ENCODE data around the gene ELL. TPM values are rescaled to one million over a fixed set of nuclear protein-coding genes. Genes with fewer than 3 reads are reported as not detected.

Gene ELL
- total RNA-seq, 1 donor from 2014 or later: 24.5 TPM

- Histone ChIP-seq H3K9me3 (ENCODE audit: control insufficient read depth in 3 of 3, low read length in 3 of 3) (no peaks in the 10 kb centered on the region), H3K27ac (ENCODE audit: low read depth, low read length) (peak within 1 kb of the TSS; percentile 62), H3K4me1 (ENCODE audit: control insufficient read depth in 3 of 3, insufficient read depth in 3 of 3, low read length in 3 of 3) (peaks cover 13 to 39% (median 21%) of the 10 kb centered on the region in 3 donors), H3K27me3 (ENCODE audit: control insufficient read depth in 3 of 3, insufficient read depth in 3 of 3, low read length in 3 of 3) (peaks cover 0 to 19% (median 8%) of the 10 kb centered on the region in 3 donors), H3K4me3 (ENCODE audit: low read length in 3 of 3) (peak within 1 kb of the TSS; percentile 48 to 68 (median 54)), H3K36me3 (ENCODE audit: control insufficient read depth in 3 of 3, insufficient read depth in 3 of 3, low read length in 3 of 3) (peaks cover 0 to 2% (median under 1%) of the 10 kb centered on the region in 3 donors), H3K9ac (ENCODE audit: low read depth in 1 of 3, low read length in 3 of 3) (peak within 1 kb of the TSS; percentile 20 to 66 (median 56))
Measured at GRCh38 chr19:18437491-18438330, 84.2 kb downstream of the ELL start, which contains the start of gene ISYNA1. ISYNA1 (minus strand) TSS chr19:18438133; CDS start chr19:18437979, 154 bp downstream.

- peaks cover 0 to 19% (median 8%) of the 10 kb centered on the region in 3 donors for H3K27me3 ChIP-seq (ENCODE audit: control insufficient read depth in 3 of 3, insufficient read depth in 3 of 3, low read length in 3 of 3)
- H3K9me3 ChIP-seq (ENCODE audit: control insufficient read depth in 3 of 3, low read length in 3 of 3): no peaks in the 10 kb centered on the region
- peak overlapping the region; percentile 29 to 36 (median 30) for H3K4me3 ChIP-seq (ENCODE audit: low read length in 3 of 3)
- H3K27ac ChIP-seq (ENCODE audit: low read depth, low read length): no peak overlapping the region
- H3K36me3 ChIP-seq (ENCODE audit: control insufficient read depth in 3 of 3, insufficient read depth in 3 of 3, low read length in 3 of 3): peaks cover 0 to 2% (median 0%) of the 10 kb centered on the region in 3 donors
- H3K4me1 ChIP-seq (ENCODE audit: control insufficient read depth in 3 of 3, insufficient read depth in 3 of 3, low read length in 3 of 3): peaks cover 13 to 41% (median 21%) of the 10 kb centered on the region in 3 donors
- no peak overlapping the region for H3K9ac ChIP-seq (ENCODE audit: low read depth in 1 of 3, low read length in 3 of 3)
Measured at GRCh38 chr19:18436671-18437490, 85.0 kb downstream of the ELL start.

GRCh38 chr19:18435842-18436670 is 85.8 kb downstream of the ELL start:
- H3K4me1 ChIP-seq (ENCODE audit: control insufficient read depth in 3 of 3, insufficient read depth in 3 of 3, low read length in 3 of 3): peaks cover 13 to 41% (median 21%) of the 10 kb centered on the region in 3 donors
- H3K9ac ChIP-seq (ENCODE audit: low read depth in 1 of 3, low read length in 3 of 3): no peak overlapping the region
- no peak overlapping the region for H3K27ac ChIP-seq (ENCODE audit: low read depth, low read length)
- H3K9me3 ChIP-seq (ENCODE audit: control insufficient read depth in 3 of 3, low read length in 3 of 3): no peaks in the 10 kb centered on the region
- peaks cover 0 to 2% (median 0%) of the 10 kb centered on the region in 3 donors for H3K36me3 ChIP-seq (ENCODE audit: control insufficient read depth in 3 of 3, insufficient read depth in 3 of 3, low read length in 3 of 3)
- H3K27me3 ChIP-seq (ENCODE audit: control insufficient read depth in 3 of 3, insufficient read depth in 3 of 3, low read length in 3 of 3): peaks cover 0 to 19% (median 8%) of the 10 kb centered on the region in 3 donors
- peak overlapping the region in 1 of 3 donors; percentile 29 for H3K4me3 ChIP-seq (ENCODE audit: low read length in 3 of 3)

GRCh38 chr19:18435178-18435841 is 86.6 kb downstream of the ELL start:
- H3K9me3 ChIP-seq (ENCODE audit: control insufficient read depth in 3 of 3, low read length in 3 of 3): no peaks in the 10 kb centered on the region
- no peak overlapping the region for H3K9ac ChIP-seq (ENCODE audit: low read depth in 1 of 3, low read length in 3 of 3)
- H3K27me3 ChIP-seq (ENCODE audit: control insufficient read depth in 3 of 3, insufficient read depth in 3 of 3, low read length in 3 of 3): peaks cover 0 to 19% (median 8%) of the 10 kb centered on the region in 3 donors
- peaks cover 13 to 41% (median 21%) of the 10 kb centered on the region in 3 donors for H3K4me1 ChIP-seq (ENCODE audit: control insufficient read depth in 3 of 3, insufficient read depth in 3 of 3, low read length in 3 of 3)
- no peak overlapping the region for H3K4me3 ChIP-seq (ENCODE audit: low read length in 3 of 3)
- no peak overlapping the region for H3K27ac ChIP-seq (ENCODE audit: low read depth, low read length)
- peaks cover 0 to 2% (median 0%) of the 10 kb centered on the region in 3 donors for H3K36me3 ChIP-seq (ENCODE audit: control insufficient read depth in 3 of 3, insufficient read depth in 3 of 3, low read length in 3 of 3)

- no peak overlapping the region for H3K27ac ChIP-seq (ENCODE audit: low read depth, low read length)
- no peak overlapping the region for H3K4me3 ChIP-seq (ENCODE audit: low read length in 3 of 3)
- H3K27me3 ChIP-seq (ENCODE audit: control insufficient read depth in 3 of 3, insufficient read depth in 3 of 3, low read length in 3 of 3): peaks cover 0 to 18% (median 8%) of the 10 kb centered on the region in 3 donors
- peaks cover 0 to 2% (median 0%) of the 10 kb centered on the region in 3 donors for H3K36me3 ChIP-seq (ENCODE audit: control insufficient read depth in 3 of 3, insufficient read depth in 3 of 3, low read length in 3 of 3)
- H3K9ac ChIP-seq (ENCODE audit: low read depth in 1 of 3, low read length in 3 of 3): no peak overlapping the region
- no peaks in the 10 kb centered on the region for H3K9me3 ChIP-seq (ENCODE audit: control insufficient read depth in 3 of 3, low read length in 3 of 3)
- H3K4me1 ChIP-seq (ENCODE audit: control insufficient read depth in 3 of 3, insufficient read depth in 3 of 3, low read length in 3 of 3): peaks cover 15 to 39% (median 24%) of the 10 kb centered on the region in 3 donors
Measured at GRCh38 chr19:18434411-18435175, 87.3 kb downstream of the ELL start.

- H3K27ac ChIP-seq (ENCODE audit: low read depth, low read length): no peak overlapping the region
- no peaks in the 10 kb centered on the region for H3K9me3 ChIP-seq (ENCODE audit: control insufficient read depth in 3 of 3, low read length in 3 of 3)
- no peak overlapping the region for H3K4me3 ChIP-seq (ENCODE audit: low read length in 3 of 3)
- no peak overlapping the region for H3K9ac ChIP-seq (ENCODE audit: low read depth in 1 of 3, low read length in 3 of 3)
- H3K4me1 ChIP-seq (ENCODE audit: control insufficient read depth in 3 of 3, insufficient read depth in 3 of 3, low read length in 3 of 3): peaks cover 11 to 31% (median 23%) of the 10 kb centered on the region in 3 donors
- peaks cover 0 to 11% (median under 1%) of the 10 kb centered on the region in 3 donors for H3K27me3 ChIP-seq (ENCODE audit: control insufficient read depth in 3 of 3, insufficient read depth in 3 of 3, low read length in 3 of 3)
- peaks cover 0 to 2% (median 0%) of the 10 kb centered on the region in 3 donors for H3K36me3 ChIP-seq (ENCODE audit: control insufficient read depth in 3 of 3, insufficient read depth in 3 of 3, low read length in 3 of 3)
Measured at GRCh38 chr19:18433735-18434398, 88.0 kb downstream of the ELL start.

- H3K36me3 ChIP-seq (ENCODE audit: control insufficient read depth in 3 of 3, insufficient read depth in 3 of 3, low read length in 3 of 3): peaks cover 0 to 2% (median 0%) of the 10 kb centered on the region in 3 donors
- no peaks in the 10 kb centered on the region for H3K9me3 ChIP-seq (ENCODE audit: control insufficient read depth in 3 of 3, low read length in 3 of 3)
- peaks cover 4 to 24% (median 16%) of the 10 kb centered on the region in 3 donors for H3K4me1 ChIP-seq (ENCODE audit: control insufficient read depth in 3 of 3, insufficient read depth in 3 of 3, low read length in 3 of 3)
- peak overlapping the region in 1 of 3 donors; percentile 22 for H3K4me3 ChIP-seq (ENCODE audit: low read length in 3 of 3)
- no peak overlapping the region for H3K27ac ChIP-seq (ENCODE audit: low read depth, low read length)
- peaks cover 0 to 4% (median 0%) of the 10 kb centered on the region in 3 donors for H3K27me3 ChIP-seq (ENCODE audit: control insufficient read depth in 3 of 3, insufficient read depth in 3 of 3, low read length in 3 of 3)
- H3K9ac ChIP-seq (ENCODE audit: low read depth in 1 of 3, low read length in 3 of 3): no peak overlapping the region
Measured at GRCh38 chr19:18433015-18433691, 88.7 kb downstream of the ELL start.
